Fibroblast of lung (primary cell): Measurements from ENCODE around the gene EEF2K.

Experiments used
- EZH2 ChIP-seq: IDR thresholded peaks from 2 replicates; pipeline ENCODE4 v1.5.1; 2012; ENCODE audit warnings: low read length, control low read depth, mild to moderate bottlenecking; ENCODE audit errors: missing control alignments
- TF ChIP-seq, protein P1 (sequence below), 2 donors: IDR thresholded peaks in 1 of 2; conservative IDR thresholded peaks in 1 of 2; 1 replicate in 1 of 2; 2 replicates in 1 of 2; pipeline ENCODE4 v1.5.1; 2011 to 2012; ENCODE audit warnings: low read length in 2 of 2, control low read depth in 1 of 2, inconsistent platforms in 1 of 2, low read depth in 1 of 2, mild to moderate bottlenecking in 1 of 2

DNA sequence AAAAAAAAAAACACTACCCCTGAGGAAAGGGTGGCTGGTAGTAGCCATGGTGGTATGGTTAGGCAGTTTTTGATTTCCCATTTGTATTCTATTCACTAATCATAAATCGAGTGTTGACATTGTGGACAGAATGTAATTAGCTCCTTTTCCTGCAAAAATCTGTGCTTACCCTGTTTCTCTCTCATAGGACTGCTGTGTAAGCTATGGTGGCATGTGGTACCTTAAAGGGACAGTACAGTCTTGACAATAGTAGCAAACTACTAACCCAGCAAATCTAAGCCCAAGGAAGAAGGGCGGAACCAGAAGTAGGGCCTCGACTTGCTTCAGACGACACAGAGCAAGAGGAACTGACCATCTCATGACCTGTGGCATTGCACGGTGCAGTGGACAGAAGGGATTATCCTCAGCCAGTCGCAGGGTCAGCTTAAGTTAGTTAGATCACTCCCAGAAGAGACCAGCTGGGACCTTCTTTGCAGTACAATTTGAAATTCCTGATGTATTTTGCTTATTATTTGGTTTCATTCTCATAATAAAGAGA lies 127.4 kb downstream of the EEF2K start:
- TF ChIP-seq, protein P1, sequence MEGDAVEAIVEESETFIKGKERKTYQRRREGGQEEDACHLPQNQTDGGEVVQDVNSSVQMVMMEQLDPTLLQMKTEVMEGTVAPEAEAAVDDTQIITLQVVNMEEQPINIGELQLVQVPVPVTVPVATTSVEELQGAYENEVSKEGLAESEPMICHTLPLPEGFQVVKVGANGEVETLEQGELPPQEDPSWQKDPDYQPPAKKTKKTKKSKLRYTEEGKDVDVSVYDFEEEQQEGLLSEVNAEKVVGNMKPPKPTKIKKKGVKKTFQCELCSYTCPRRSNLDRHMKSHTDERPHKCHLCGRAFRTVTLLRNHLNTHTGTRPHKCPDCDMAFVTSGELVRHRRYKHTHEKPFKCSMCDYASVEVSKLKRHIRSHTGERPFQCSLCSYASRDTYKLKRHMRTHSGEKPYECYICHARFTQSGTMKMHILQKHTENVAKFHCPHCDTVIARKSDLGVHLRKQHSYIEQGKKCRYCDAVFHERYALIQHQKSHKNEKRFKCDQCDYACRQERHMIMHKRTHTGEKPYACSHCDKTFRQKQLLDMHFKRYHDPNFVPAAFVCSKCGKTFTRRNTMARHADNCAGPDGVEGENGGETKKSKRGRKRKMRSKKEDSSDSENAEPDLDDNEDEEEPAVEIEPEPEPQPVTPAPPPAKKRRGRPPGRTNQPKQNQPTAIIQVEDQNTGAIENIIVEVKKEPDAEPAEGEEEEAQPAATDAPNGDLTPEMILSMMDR (conservative IDR thresholded peaks at IDR 0.05 in 1 of 2, IDR thresholded peaks at IDR 0.05 in 1 of 2; ENCODE audit: low read depth in 1 of 2, low read length in 2 of 2), result no peak
- TF ChIP-seq EZH2, result no peak
